MM.1S (cell line): ENCODE measurements around the gene FAAP100.

Source experiments
- DNase-seq: peaks from one replicate; pipeline ENCODE4 v3.0.0-alpha.2; 2015
- H2AFZ ChIP-seq: fragments of 300-600 bp; sonication (generic); 2 replicates; pipeline ENCODE4 v1.6.0; 2016; ENCODE audit warnings: antibody characterized with exemption, low read length
- H3F3A ChIP-seq: fragments of 300-600 bp; sonication (generic); 2 replicates; pipeline ENCODE4 v1.6.1; 2016; ENCODE audit warnings: mild to moderate bottlenecking, antibody characterized with exemption, low read length, moderate library complexity, mixed read lengths; ENCODE audit not compliant: insufficient read depth
- H3K27ac ChIP-seq: fragments of 300-600 bp; sonication (generic); 2 replicates; pipeline ENCODE4 v1.5.1; 2016; ENCODE audit warnings: mild to moderate bottlenecking, low read length
- H3K27me3 ChIP-seq: fragments of 300-600 bp; sonication (generic); replicated peaks from 2 replicates; pipeline ENCODE4 v1.6.0; 2016; ENCODE audit warnings: low read length; ENCODE audit not compliant: insufficient read depth
- H3K36me3 ChIP-seq: fragments of 300-600 bp; sonication (generic); replicated peaks from 2 replicates; pipeline ENCODE4 v1.6.1; 2016; ENCODE audit warnings: mild to moderate bottlenecking, low read length, mixed read lengths; ENCODE audit not compliant: insufficient read depth
- H3K4me1 ChIP-seq: fragments of 300-600 bp; sonication (generic); 2 replicates; pipeline ENCODE4 v1.6.1; 2016; ENCODE audit warnings: low read length, mixed read lengths
- H3K4me2 ChIP-seq: fragments of 300-600 bp; sonication (generic); 2 replicates; pipeline ENCODE4 v1.6.0; 2016; ENCODE audit warnings: low read depth, low read length
- H3K4me3 ChIP-seq: fragments of 300-600 bp; sonication (generic); 2 replicates; pipeline ENCODE4 v1.5.1; 2016; ENCODE audit warnings: low read length, mixed read lengths
- H3K79me2 ChIP-seq: fragments of 300-600 bp; sonication (generic); 2 replicates; pipeline ENCODE4 v1.6.1; 2016; ENCODE audit warnings: mixed run types, low read length, mixed read lengths
- H3K9ac ChIP-seq: fragments of 300-600 bp; sonication (generic); 2 replicates; pipeline ENCODE4 v1.6.1; 2016; ENCODE audit warnings: low read length, mixed read lengths
- H3K9me2 ChIP-seq: fragments of 300-600 bp; sonication (generic); replicated peaks from 2 replicates; pipeline ENCODE4 v1.6.1; 2016; ENCODE audit warnings: mild to moderate bottlenecking, low read length, mixed read lengths; ENCODE audit not compliant: insufficient read depth
- H3K9me3 ChIP-seq: fragments of 300-600 bp; sonication (generic); replicated peaks from 2 replicates; pipeline ENCODE4 v1.6.1; 2016; ENCODE audit warnings: mild to moderate bottlenecking, low read length, mixed read lengths; ENCODE audit not compliant: insufficient read depth
- H4K20me1 ChIP-seq: fragments of 300-600 bp; sonication (generic); 2 replicates; pipeline ENCODE4 v1.6.1; 2016; ENCODE audit warnings: mild to moderate bottlenecking, low read length, moderate library complexity, mixed read lengths; ENCODE audit not compliant: insufficient read depth
- EZH2 ChIP-seq: fragments of 300-600 bp; sonication (generic); optimal IDR thresholded peaks from 2 replicates; pipeline ENCODE3; 2017; ENCODE audit warnings: low read depth, mild to moderate bottlenecking, antibody characterized with exemption, low read length, mixed read lengths
- EZH2phosphoT487 ChIP-seq: fragments of 300-600 bp; sonication (generic); IDR thresholded peaks from 2 replicates; pipeline ENCODE4 v1.6.1; 2018; ENCODE audit warnings: antibody characterized with exemption, low read length
- TF ChIP-seq, protein P1 (sequence below): fragments of 300-600 bp; sonication (generic); IDR thresholded peaks from 2 replicates; pipeline ENCODE4 v1.5.1; 2016; ENCODE audit warnings: antibody characterized with exemption, low read length, mixed read lengths

Gene FAAP100

DNA sequence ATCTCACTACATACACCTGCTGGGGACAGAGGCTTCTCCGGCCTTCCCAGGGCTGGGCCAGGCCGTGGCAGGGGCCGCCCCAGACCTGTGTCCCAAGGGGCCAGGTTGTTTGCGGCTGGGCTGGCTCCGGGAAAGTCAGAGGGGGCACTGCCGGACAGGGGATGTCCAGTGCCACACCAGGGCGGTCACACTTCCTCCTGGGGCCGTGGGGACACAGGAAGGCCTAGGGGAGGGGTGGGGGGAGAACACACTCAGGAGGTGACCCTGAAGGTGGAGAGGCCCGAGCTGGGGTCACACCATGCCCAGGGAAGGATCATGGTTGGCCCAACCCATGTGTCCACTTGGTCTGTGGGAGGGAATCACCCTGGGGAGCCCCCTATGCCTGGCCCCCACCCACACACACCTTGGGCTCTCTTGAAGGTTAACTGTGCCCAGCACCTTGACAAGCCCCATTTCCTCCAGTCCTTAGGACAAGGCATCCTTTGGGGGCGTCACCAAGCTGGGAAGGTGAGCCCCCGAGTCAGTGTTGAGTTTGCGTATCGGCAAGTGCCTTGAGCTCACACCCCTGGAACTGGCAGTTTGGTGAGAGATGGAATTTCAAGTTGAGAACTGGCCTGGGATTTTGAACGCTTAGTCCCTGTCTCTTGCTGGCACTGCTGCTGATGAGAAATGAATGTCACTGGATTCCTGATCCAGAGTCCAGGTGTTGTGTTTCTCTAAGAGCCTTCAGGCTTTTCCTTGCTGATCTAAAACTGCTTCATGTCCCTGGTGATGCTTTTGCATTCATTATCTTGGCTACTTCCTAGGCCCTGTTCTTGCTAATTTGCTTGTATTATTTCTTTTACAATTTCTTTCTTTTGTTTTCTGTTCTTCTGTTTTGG lies 31.9 kb downstream of the FAAP100 start:
- TF ChIP-seq EZH2 (no peak), EZH2phosphoT487 (no peak)
- TF ChIP-seq, protein P1, sequence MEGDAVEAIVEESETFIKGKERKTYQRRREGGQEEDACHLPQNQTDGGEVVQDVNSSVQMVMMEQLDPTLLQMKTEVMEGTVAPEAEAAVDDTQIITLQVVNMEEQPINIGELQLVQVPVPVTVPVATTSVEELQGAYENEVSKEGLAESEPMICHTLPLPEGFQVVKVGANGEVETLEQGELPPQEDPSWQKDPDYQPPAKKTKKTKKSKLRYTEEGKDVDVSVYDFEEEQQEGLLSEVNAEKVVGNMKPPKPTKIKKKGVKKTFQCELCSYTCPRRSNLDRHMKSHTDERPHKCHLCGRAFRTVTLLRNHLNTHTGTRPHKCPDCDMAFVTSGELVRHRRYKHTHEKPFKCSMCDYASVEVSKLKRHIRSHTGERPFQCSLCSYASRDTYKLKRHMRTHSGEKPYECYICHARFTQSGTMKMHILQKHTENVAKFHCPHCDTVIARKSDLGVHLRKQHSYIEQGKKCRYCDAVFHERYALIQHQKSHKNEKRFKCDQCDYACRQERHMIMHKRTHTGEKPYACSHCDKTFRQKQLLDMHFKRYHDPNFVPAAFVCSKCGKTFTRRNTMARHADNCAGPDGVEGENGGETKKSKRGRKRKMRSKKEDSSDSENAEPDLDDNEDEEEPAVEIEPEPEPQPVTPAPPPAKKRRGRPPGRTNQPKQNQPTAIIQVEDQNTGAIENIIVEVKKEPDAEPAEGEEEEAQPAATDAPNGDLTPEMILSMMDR, result no peak
- Histone ChIP-seq H3K9me3 (no peaks in the 10 kb centered on the region), H3K4me1 (peaks cover 16% of the 10 kb centered on the region; the same call in 1 of the 2 replicates), H3K27ac (no peak overlapping the region), H3K79me2 (peaks cover 5% of the 10 kb centered on the region; the same call in 1 of the 2 replicates), H3K9me2 (no peaks in the 10 kb centered on the region), H2AFZ (peak overlapping the region; percentile 77), H3K4me2 (peak overlapping the region; percentile 97), H3K27me3 (peaks cover 8% of the 10 kb centered on the region; the same call in 1 of the 2 replicates), H3K4me3 (peak overlapping the region; percentile 68), H3K36me3 (no peaks in the 10 kb centered on the region), H3F3A (peaks cover 25% of the 10 kb centered on the region), H4K20me1 (no peaks in the 10 kb centered on the region), H3K9ac (peak overlapping the region; percentile 69)
- DNase-seq, result no peak

DNA sequence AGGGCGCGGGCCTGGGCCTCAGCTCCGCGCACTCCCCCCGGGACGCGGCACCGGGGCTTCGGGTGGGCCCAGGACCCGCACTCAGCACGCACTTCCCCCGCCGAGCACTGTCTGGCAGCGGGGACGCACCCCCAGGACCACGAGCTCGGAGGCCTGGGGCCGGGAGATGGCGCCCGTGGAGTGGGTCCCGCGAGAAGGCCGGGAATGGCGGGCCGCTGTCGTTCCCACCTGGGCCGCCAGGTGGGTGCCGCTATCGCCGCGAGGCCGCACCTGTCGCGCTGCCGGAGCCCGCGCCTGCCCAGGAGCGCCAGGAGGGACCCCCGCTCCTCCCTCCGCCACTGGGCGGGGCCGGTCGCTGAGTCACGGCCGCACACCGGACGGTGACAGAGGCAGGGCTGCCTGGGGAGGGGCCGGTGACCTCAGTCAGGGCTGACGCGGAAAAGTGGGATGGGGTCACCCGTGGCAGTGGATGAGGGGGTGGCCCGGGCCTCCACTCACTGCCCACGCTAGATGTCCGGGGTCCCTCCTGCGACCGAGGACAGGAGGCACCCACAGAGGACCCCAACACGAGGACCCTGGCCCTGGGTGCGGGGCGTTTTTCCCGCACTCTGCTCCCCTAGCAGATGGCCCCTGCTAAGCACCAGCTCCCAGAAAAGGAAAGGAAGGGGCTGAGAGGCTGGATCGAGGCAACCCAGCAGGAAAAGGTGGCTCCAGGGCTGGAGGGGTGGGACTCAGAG lies 32.7 kb downstream of the FAAP100 start:
- Histone ChIP-seq H3K9me2 (no peaks in the 10 kb centered on the region), H3K9me3 (no peaks in the 10 kb centered on the region), H3K36me3 (no peaks in the 10 kb centered on the region), H3K4me1 (peaks cover 16% of the 10 kb centered on the region; the same call in 1 of the 2 replicates), H3F3A (peaks cover 28% of the 10 kb centered on the region), H2AFZ (peak overlapping the region; percentile 77), H3K4me3 (peak overlapping the region; percentile 68), H3K9ac (peak overlapping the region; percentile 69), H3K79me2 (peaks cover 5% of the 10 kb centered on the region; the same call in 1 of the 2 replicates), H3K4me2 (peak overlapping the region; percentile 97), H3K27me3 (0 out of 2 replicates have a peak, but pooled peaks cover 4% of the 10 kb centered on the region), H4K20me1 (no peaks in the 10 kb centered on the region), H3K27ac (no peak overlapping the region; the same call in 1 of the 2 replicates)
- DNase-seq, result peak; percentile 77
- no peak for TF ChIP-seq EZH2phosphoT487
- TF ChIP-seq, protein P1, result peak; percentile 70

DNA sequence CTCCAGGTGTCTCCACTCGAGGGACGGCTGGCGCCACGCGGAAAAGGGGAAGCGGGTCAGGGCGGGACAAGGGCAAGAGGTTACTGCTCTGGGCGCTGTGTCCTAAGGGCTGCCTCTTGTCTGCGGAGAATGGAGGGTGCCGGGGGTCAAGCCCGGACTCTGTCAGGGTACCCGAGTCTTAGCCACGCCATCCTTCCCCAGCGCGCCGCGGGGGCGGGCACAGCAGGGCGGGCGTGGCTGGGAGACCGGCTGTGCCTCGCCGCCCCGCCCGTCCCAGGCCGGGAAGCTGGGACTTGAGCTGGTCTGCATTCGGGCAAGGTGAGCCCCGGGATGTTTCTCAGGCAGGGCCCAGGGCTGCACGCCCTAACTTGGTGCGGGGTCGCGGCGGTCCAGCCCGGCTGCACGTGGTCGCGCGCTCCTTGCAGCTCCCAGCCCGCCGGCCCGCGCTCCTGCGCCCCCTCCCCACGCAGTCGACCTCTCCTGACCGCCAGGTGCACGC lies 33.3 kb downstream of the FAAP100 start:
- peak; percentile 35 for DNase-seq
- Histone ChIP-seq H4K20me1 (no peaks in the 10 kb centered on the region), H2AFZ (peak overlapping the region; percentile 77), H3K27ac (no peak overlapping the region; the same call in 1 of the 2 replicates), H3K9me3 (no peaks in the 10 kb centered on the region), H3K4me3 (peak overlapping the region; percentile 68), H3K4me1 (peaks cover 16% of the 10 kb centered on the region; the same call in 1 of the 2 replicates), H3K79me2 (peaks cover 8% of the 10 kb centered on the region; the same call in 1 of the 2 replicates), H3K4me2 (peak overlapping the region; percentile 97), H3K9me2 (no peaks in the 10 kb centered on the region), H3K9ac (peak overlapping the region; percentile 69), H3K36me3 (no peaks in the 10 kb centered on the region), H3K27me3 (0 out of 2 replicates have a peak, but pooled peaks cover 2% of the 10 kb centered on the region), H3F3A (peaks cover 33% of the 10 kb centered on the region)
- TF ChIP-seq EZH2phosphoT487 (no peak), EZH2 (no peak)
- TF ChIP-seq, protein P1, result no peak
